HG03575 (cell line): Measurements from ENCODE around the gene MED16.

Experiments used
- ATAC-seq: cut with Tn5 transposase; IDR thresholded peaks from one replicate; pipeline ENCODE4 v1.9.1; 2021; ENCODE audit not compliant: unreplicated experiment, insufficient number of reproducible peaks, low FRiP score; ENCODE audit errors: extremely low read depth

Gene MED16

GRCh38 chr19:929203-929890, 36.4 kb upstream of the MED16 start:
- ATAC-seq = no peak

GRCh38 chr19:928471-929202, 35.6 kb upstream of the MED16 start:
- ATAC-seq = no peak

GRCh38 chr19:927780-928401, 34.9 kb upstream of the MED16 start:
- no peak for ATAC-seq

GRCh38 chr19:927351-927779, 34.4 kb upstream of the MED16 start:
- no peak for ATAC-seq

- ATAC-seq = no peak
Observed at GRCh38 chr19:926589-927350, 33.8 kb upstream of the MED16 start.

GRCh38 chr19:926323-926588, 33.3 kb upstream of the MED16 start:
- no peak for ATAC-seq

GRCh38 chr19:925526-926322, 32.7 kb upstream of the MED16 start, which contains the start of gene ARID3A:
Gene ARID3A, plus strand, starts transcription at chr19:926035. Its CDS starts 3,494 bp downstream, at chr19:929529.
- ATAC-seq = no peak

- ATAC-seq = no peak
Observed at GRCh38 chr19:925087-925525, 32.1 kb upstream of the MED16 start.

GRCh38 chr19:924553-925086, 31.6 kb upstream of the MED16 start:
- no peak for ATAC-seq

- ATAC-seq = no peak
Observed at GRCh38 chr19:920051-920864, 27.3 kb upstream of the MED16 start.

- ATAC-seq = no peak
Observed at GRCh38 chr19:919199-920050, 26.4 kb upstream of the MED16 start.

- ATAC-seq = no peak
Observed at GRCh38 chr19:918481-919198, 25.7 kb upstream of the MED16 start.

- ATAC-seq = no peak
Observed at GRCh38 chr19:918152-918437, 25.1 kb upstream of the MED16 start.

GRCh38 chr19:917323-918151, 24.6 kb upstream of the MED16 start, which contains the start of gene KISS1R:
Gene KISS1R, plus strand, starts transcription at chr19:917333. Its CDS starts 170 bp downstream, at chr19:917503.
- no peak for ATAC-seq

- no peak for ATAC-seq
Observed at GRCh38 chr19:916645-917322, 23.8 kb upstream of the MED16 start.
